GM12878 (cell line): ENCODE measurements around the gene BMPR2. TPM values are rescaled to one million over a fixed set of nuclear protein-coding genes. Genes with fewer than 3 reads are reported as not detected.
A peak's percentile ranks its signal among the peaks of the same experiment; 100 is the strongest.

ENCODE experiments used
- ATAC-seq: fragments of 200-7000 bp; cut with Tn5 transposase; 3 replicates; pipeline ENCODE4 v1.9.1; 2020; ENCODE audit warnings: mild to moderate bottlenecking, moderate library complexity
- BruUV-seq: library from RNA; stranded (reverse); fragments of 400-500 nt; replicated peaks from 2 replicates; lab custom pipeline; 2021; lab: Mats Ljungman, UMichigan
- CTCF ChIA-PET: fragments of 300-600 bp; sonication (Branson Sonifier 250); formaldehyde crosslinking; extraction: SDS; loops from one replicate; lab custom pipeline; 2021; ENCODE audit warnings: inconsistent platforms; lab: Yijun Ruan, JAX
- POLR2A ChIA-PET: fragments of 350-600 bp; formaldehyde crosslinking; extraction: SDS; loops from one replicate; lab custom pipeline; 2021; ENCODE audit warnings: inconsistent platforms; lab: Charles Lee
- RAD21 ChIA-PET: fragments of 300-600 bp; sonication (Branson Sonifier 250); formaldehyde crosslinking; loops from one replicate; lab custom pipeline; 2023; ENCODE audit warnings: antibody characterized with exemption; ENCODE audit not compliant: unreplicated experiment; lab: Charles Lee
- SMC1A ChIA-PET: fragments of 300-600 bp; sonication (Branson Sonifier 250); formaldehyde crosslinking; loops from one replicate; lab custom pipeline; 2023; ENCODE audit not compliant: unreplicated experiment, uncharacterized antibody; lab: Charles Lee
- DNase-seq: peaks from one replicate; pipeline ENCODE4 v3.0.0-alpha.2; 2011; ENCODE audit warnings: low read depth, low spot score
- FAIRE-seq: peaks from 3 replicates; lab custom pipeline; 2011; peaks lifted over from hg19 to GRCh38; lab: Jason Lieb, UNC
- H2AFZ ChIP-seq: 2 replicates; pipeline ENCODE4 v1.6.0; 2011; ENCODE audit warnings: low read depth, low read length, control low read depth; ENCODE audit not compliant: control insufficient read depth
- H3K27ac ChIP-seq: 2 replicates; pipeline ENCODE4 v1.5.1; 2011; ENCODE audit warnings: control low read depth; ENCODE audit not compliant: control insufficient read depth, insufficient read depth
- H3K27me3 ChIP-seq, 2 experiments: replicated peaks in 1 of 2; 2 replicates each; pipeline versions ENCODE4 v1.6.0 to v1.6.1; 2011; ENCODE audit warnings: low read length in 1 of 2; ENCODE audit not compliant: control insufficient read depth in 2 of 2, insufficient read depth in 2 of 2
- H3K36me3 ChIP-seq, 2 experiments: 2 replicates each; pipeline ENCODE4 v1.5.1; 2011; ENCODE audit warnings: low read length in 1 of 2; ENCODE audit not compliant: control insufficient read depth in 2 of 2, insufficient read depth in 2 of 2
- H3K4me1 ChIP-seq: 2 replicates; pipeline ENCODE4 v1.6.1; 2011; ENCODE audit warnings: mild to moderate bottlenecking, low read length, moderate library complexity, mixed read lengths; ENCODE audit not compliant: control insufficient read depth, insufficient read depth
- H3K4me2 ChIP-seq: 2 replicates; pipeline ENCODE4 v1.6.0; 2011; ENCODE audit warnings: control low read depth; ENCODE audit not compliant: control insufficient read depth, insufficient read depth
- H3K4me3 ChIP-seq: fragments of 200-600 bp; sonication (generic); 2 replicates; pipeline ENCODE4 v1.5.1; 2016
- H3K79me2 ChIP-seq: 2 replicates; pipeline ENCODE4 v1.6.0; 2011; ENCODE audit warnings: low read length; ENCODE audit not compliant: control insufficient read depth, insufficient read depth
- H3K9ac ChIP-seq: 2 replicates; pipeline ENCODE4 v1.8.0; 2011; ENCODE audit warnings: low read length, control low read depth, mixed read lengths; ENCODE audit not compliant: control insufficient read depth, insufficient read depth
- H3K9me3 ChIP-seq: replicated peaks from 3 replicates; pipeline ENCODE4 v1.5.1; 2011; ENCODE audit warnings: mild to moderate bottlenecking, low read length; ENCODE audit not compliant: control insufficient read depth, insufficient read depth
- H4K20me1 ChIP-seq: 2 replicates; pipeline ENCODE4 v1.6.0; 2011; ENCODE audit not compliant: control insufficient read depth, insufficient read depth
- CHD4 ChIP-seq: fragments of 200-600 bp; sonication (generic); IDR thresholded peaks from 2 replicates; pipeline ENCODE4 v1.6.1; 2016; ENCODE audit warnings: mild to moderate bottlenecking
- CREB1 ChIP-seq: IDR thresholded peaks from 2 replicates; pipeline ENCODE4 v1.6.1; 2012; ENCODE audit warnings: low read depth, mild to moderate bottlenecking, inconsistent platforms
- CUX1 ChIP-seq: IDR thresholded peaks from 2 replicates; pipeline ENCODE4 v1.6.1; 2012; ENCODE audit warnings: improper control_type of control experiment, low read depth, low read length; ENCODE audit not compliant: insufficient replicate concordance
- EGR1 ChIP-seq, 2 experiments: IDR thresholded peaks; 1 replicate in 1 of 2; 2 replicates in 1 of 2; pipeline ENCODE4 v1.6.1; 2011 to 2012; ENCODE audit warnings: low read depth in 2 of 2, low read length in 2 of 2, borderline replicate concordance in 1 of 2, mild to moderate bottlenecking in 1 of 2, moderate library complexity in 1 of 2
- GABPA ChIP-seq: IDR thresholded peaks from 2 replicates; pipeline ENCODE4 v1.6.1; 2014; ENCODE audit warnings: antibody characterized with exemption, low read depth, mild to moderate bottlenecking, inconsistent platforms
- IKZF1 ChIP-seq: fragments of 450-650 bp; conservative IDR thresholded peaks from 2 replicates; pipeline ENCODE4 v1.6.1; 2017; ENCODE audit warnings: antibody characterized with exemption, mild to moderate bottlenecking
- MEF2A ChIP-seq: IDR thresholded peaks from 2 replicates; pipeline ENCODE4 v1.6.1; 2011; ENCODE audit warnings: low read depth, mild to moderate bottlenecking, low read length, moderate library complexity; ENCODE audit not compliant: insufficient read depth
- NBN ChIP-seq: fragments of 450-650 bp; IDR thresholded peaks from 2 replicates; pipeline ENCODE4 v1.6.1; 2016
- NR2F1 ChIP-seq: fragments of 450-650 bp; conservative IDR thresholded peaks from 2 replicates; pipeline ENCODE4 v1.6.1; 2017; ENCODE audit warnings: mild to moderate bottlenecking
- RAD51 ChIP-seq: fragments of 450-650 bp; IDR thresholded peaks from 2 replicates; pipeline ENCODE4 v1.6.1; 2016; ENCODE audit warnings: moderate library complexity, mild to moderate bottlenecking, inconsistent platforms
- RUNX3 ChIP-seq: IDR thresholded peaks from 2 replicates; pipeline ENCODE4 v1.6.1; 2012; ENCODE audit warnings: low read length, inconsistent platforms
- TCF12 ChIP-seq: IDR thresholded peaks from 2 replicates; pipeline ENCODE4 v1.6.1; 2011; ENCODE audit warnings: low read depth, mild to moderate bottlenecking, low read length
- ZBTB11 ChIP-seq: fragments of 450-650 bp; formaldehyde crosslinking; IDR thresholded peaks from 2 replicates; pipeline ENCODE4 v1.5.0; 2022; ENCODE audit warnings: mild to moderate bottlenecking, missing genetic modification characterization
- WGBS: methylation state at CpG from one replicate; pipeline ENCODE4 v1.1.6; 2016; ENCODE audit warnings: low lambda C conversion rate; ENCODE audit not compliant: insufficient replicate concordance, insufficient coverage; ENCODE audit errors: missing lambda C conversion rate; 5-methylcytosine and 5-hydroxymethylcytosine counted together
- in situ Hi-C: fragments of 300-500 bp; cut with MboI; formaldehyde crosslinking; loops from 9 replicates; pipeline ENCODE4 v1.14.3; 2018; ENCODE audit warnings: mixed read lengths
- intact Hi-C: fragments of 100-400 bp; cut with micrococcal nuclease; formaldehyde crosslinking; loops from one replicate; pipeline ENCODE4 v1.14.2; 2022; ENCODE audit not compliant: unreplicated experiment
- polyA plus RNA-seq, 11 experiments: library from polyadenylated mRNA; depleted of rRNA in 4 of 11; unstranded in 6 of 11; stranded (reverse) in 5 of 11; fragments of >200 nt; fragmentation: Nextera tagmentation in 4 of 11; fragmentation: Illumina TruSeq in 1 of 11; extraction: Ambion mirVana in 4 of 11; extraction: Trizol in 1 of 11; gene quantifications; 1 replicate in 1 of 11; 2 replicates in 10 of 11; pipeline versions ENCODE4 v1.2.1 to v1.2.3, GENCODE V29; 2011 to 2016; ENCODE audit warnings: inconsistent platforms in 2 of 11, missing spikeins in 2 of 11, low read depth in 1 of 11
- total RNA-seq, 4 experiments: library from RNA; depleted of rRNA in 3 of 4; stranded (reverse); fragments of >200 nt in 3 of 4; fragmentation: Illumina TruSeq in 1 of 4; extraction: Trizol in 1 of 4; gene quantifications; 2 replicates each; pipeline versions ENCODE4 v1.2.1 to v1.2.3, GENCODE V29; 2013 to 2021

The BMPR2 gene
- total and polyA plus RNA-seq, 10 of the 15 experiments (the other 5 are each of a cell fraction or from before 2014, with no cell fraction given) = 2.4 to 33.0 (median 7.1) TPM

- TF ChIP-seq ZBTB11 = no peak
- TF ChIP-seq EGR1 (IDR thresholded peaks at IDR 0.05; ENCODE audit: borderline replicate concordance in 1 of 2, low read depth in 2 of 2, low read length in 2 of 2) = no peak
- TF ChIP-seq NR2F1 = no peak
- no peak for TF ChIP-seq GABPA
- TF ChIP-seq RAD51 = no peak
- TF ChIP-seq CREB1 = no peak
Observed at GRCh38 chr2:202529389-202529788, 153.3 kb downstream of the BMPR2 start (continued).

- RAD21 ChIA-PET = no interaction called here
- no peak overlapping the region for H3K4me2 ChIP-seq
Observed at GRCh38 chr2:202530038-202530437, 153.9 kb downstream of the BMPR2 start.

More at GRCh38 chr2:202530038-202530437, 153.9 kb downstream of the BMPR2 start:
- Histone ChIP-seq H3K4me3 (no peak overlapping the region), H3K9me3 (no peaks in the 10 kb centered on the region), H3K4me1 (peaks cover 4% of the 10 kb centered on the region; the same call in 1 of the 2 replicates), H3K27ac (no peak overlapping the region), H3K27me3 (no peaks in the 10 kb centered on the region), H3K79me2 (no peaks in the 10 kb centered on the region), H3K9ac (no peak overlapping the region)
- WGBS = 76% methylated on average over 1 of the region's 1 CpG
- CTCF ChIA-PET = no interaction called here
- SMC1A ChIA-PET = interaction anchor here (0.7 kb wide), 1 partner anchor 741 kb away, joined by 3 read pairs; no protein-coding TSS in a partner anchor
- in situ Hi-C loops = no loop called here
- no peak for ATAC-seq
- POLR2A ChIA-PET = no interaction called here
- FAIRE-seq = no peak
- TF ChIP-seq MEF2A (no peak), IKZF1 (no peak), CHD4 (no peak), TCF12 (no peak), NBN (no peak), RUNX3 (peak; percentile 27; the same call in 1 of the 2 replicates), CUX1 (no peak), GABPA (no peak)
- TF ChIP-seq, all 136 proteins: peak for 1
- Histone ChIP-seq H3K36me3 (peaks cover 0 to 5% of the 10 kb centered on the region in 2 experiments; a peak in 1 of 4 replicates), H2AFZ (no peak overlapping the region), H4K20me1 (no peaks in the 10 kb centered on the region)
- intact Hi-C loops = no loop called here
- BruUV-seq = no TSS peak
- no peak for DNase-seq
